HuH-7 (cell line): ENCODE measurements around the gene GPR6.

Experiments used
- DNase-seq: peaks from one replicate; pipeline ENCODE4 v3.0.0; 2011; ENCODE audit warnings: low spot score

The GPR6 gene

GRCh38 chr6:109978174-109979032 is at the start of gene GPR6:
TSS of gene GPR6 (plus strand) at chr6:109978311. CDS start at chr6:109979113, 802 bp downstream.
- peak; percentile 84 for DNase-seq

- no peak for DNase-seq
Observed at GRCh38 chr6:109934293-109934692, 43.8 kb upstream of the GPR6 start.

GRCh38 chr6:109939654-109940053 is 38.5 kb upstream of the GPR6 start:
- no peak for DNase-seq

GRCh38 chr6:109944448-109944847 is 33.7 kb upstream of the GPR6 start:
- no peak for DNase-seq

- DNase-seq = no peak
Observed at GRCh38 chr6:109945091-109945490, 33.0 kb upstream of the GPR6 start.

GRCh38 chr6:109946979-109947378 is 31.1 kb upstream of the GPR6 start:
- no peak for DNase-seq

- no peak for DNase-seq
Observed at GRCh38 chr6:109949281-109950065, 28.6 kb upstream of the GPR6 start.

GRCh38 chr6:109955491-109955890 is 22.6 kb upstream of the GPR6 start:
- DNase-seq = no peak

GRCh38 chr6:109958626-109959025 is 19.5 kb upstream of the GPR6 start:
- DNase-seq = no peak

- DNase-seq = no peak
Observed at GRCh38 chr6:109961611-109962041, 16.5 kb upstream of the GPR6 start.

- DNase-seq = no peak
Observed at GRCh38 chr6:109962271-109962670, 15.8 kb upstream of the GPR6 start.

GRCh38 chr6:109963598-109964170 is 14.4 kb upstream of the GPR6 start:
- DNase-seq = no peak

- no peak for DNase-seq
Observed at GRCh38 chr6:109964949-109965348, 13.2 kb upstream of the GPR6 start.

- DNase-seq = no peak
Observed at GRCh38 chr6:109966299-109966698, 11.8 kb upstream of the GPR6 start.

- no peak for DNase-seq
Observed at GRCh38 chr6:109977791-109978173, 329 bp upstream of the GPR6 start.

GRCh38 chr6:109979033-109979921 is 1.2 kb downstream of the GPR6 start:
- DNase-seq = no peak

GRCh38 chr6:109984410-109984809 is 6.3 kb downstream of the GPR6 start:
- DNase-seq = no peak

GRCh38 chr6:109987196-109987595 is 9.1 kb downstream of the GPR6 start:
- DNase-seq = no peak

- DNase-seq = no peak
Observed at GRCh38 chr6:109991201-109992101, 13.3 kb downstream of the GPR6 start.

GRCh38 chr6:109998159-109998785 is 20.2 kb downstream of the GPR6 start:
- DNase-seq = no peak
